H1 (cell line): ENCODE data around the gene SLX9. TPM values are rescaled to one million over a fixed set of nuclear protein-coding genes. Genes with fewer than 3 reads are reported as not detected.

ENCODE experiments used
- HDAC2 ChIP-seq, 2 experiments: fragments of 300-600 bp in 1 of 2; sonication (generic) in 1 of 2; IDR thresholded peaks; 2 replicates each; pipeline ENCODE4 v1.6.1; 2011 to 2012; ENCODE audit warnings: low read depth in 2 of 2, low read length in 2 of 2, mild to moderate bottlenecking in 2 of 2, moderate library complexity in 2 of 2, borderline replicate concordance in 1 of 2, inconsistent platforms in 1 of 2
- MAFK ChIP-seq: IDR thresholded peaks from 2 replicates; pipeline ENCODE4 v1.6.1; 2012; ENCODE audit warnings: low read depth, mild to moderate bottlenecking, improper control_type of control experiment, low read length
- RAD21 ChIP-seq, 2 experiments: IDR thresholded peaks in 1 of 2; conservative IDR thresholded peaks in 1 of 2; 2 replicates each; pipeline ENCODE4 v1.6.1; 2011; ENCODE audit warnings: low read depth in 2 of 2, low read length in 2 of 2, improper control_type of control experiment in 1 of 2, inconsistent platforms in 1 of 2, mild to moderate bottlenecking in 1 of 2, moderate library complexity in 1 of 2
- SP1 ChIP-seq: IDR thresholded peaks from 2 replicates; pipeline ENCODE4 v1.6.1; 2011; ENCODE audit warnings: low read depth, low read length
- SRF ChIP-seq: IDR thresholded peaks from 2 replicates; pipeline ENCODE4 v1.6.1; 2011; ENCODE audit warnings: mild to moderate bottlenecking, low read depth, low read length, moderate library complexity
- polyA plus RNA-seq, 7 experiments: library from polyadenylated mRNA; depleted of rRNA in 3 of 7; stranded (reverse) in 5 of 7; unstranded in 2 of 7; fragments of >200 nt in 5 of 7; fragments of 200-250 nt in 2 of 7; gene quantifications; 1 replicate in 5 of 7; 2 replicates in 1 of 7; 4 replicates in 1 of 7; pipeline versions ENCODE4 v1.2.1 to v1.2.3, GENCODE V29; 2011 to 2013; ENCODE audit warnings: missing spikeins in 2 of 7, mixed read lengths in 2 of 7
- total RNA-seq: library from RNA; stranded (reverse); fragmentation: NEBNext Ultra II Directional; extraction: Animal tissue kit (Norgen Biotek cat#: 25700); gene quantifications from 2 replicates; pipeline ENCODE4 v1.2.1, GENCODE V29; 2021
- TF ChIP-seq, protein P1 (sequence below): fragments of 300-600 bp; sonication (generic); IDR thresholded peaks from 2 replicates; pipeline ENCODE4 v1.7.1; 2012; ENCODE audit warnings: low read length, moderate library complexity, mild to moderate bottlenecking, inconsistent platforms; ENCODE audit not compliant: insufficient replicate concordance
- TF ChIP-seq, protein P2 (sequence below): IDR thresholded peaks from 2 replicates; pipeline ENCODE4 v1.6.1; 2012; ENCODE audit warnings: inconsistent platforms
- TF ChIP-seq, protein P3 (sequence below): IDR thresholded peaks from 2 replicates; pipeline ENCODE4 v1.6.1; 2011; ENCODE audit warnings: low read length, improper control_type of control experiment

SLX9 gene
- total and polyA plus RNA-seq, 2 of the 8 experiments (the other 6 are each of a cell fraction or from before 2014, with no cell fraction given) = 17.7 to 57.3 TPM

DNA sequence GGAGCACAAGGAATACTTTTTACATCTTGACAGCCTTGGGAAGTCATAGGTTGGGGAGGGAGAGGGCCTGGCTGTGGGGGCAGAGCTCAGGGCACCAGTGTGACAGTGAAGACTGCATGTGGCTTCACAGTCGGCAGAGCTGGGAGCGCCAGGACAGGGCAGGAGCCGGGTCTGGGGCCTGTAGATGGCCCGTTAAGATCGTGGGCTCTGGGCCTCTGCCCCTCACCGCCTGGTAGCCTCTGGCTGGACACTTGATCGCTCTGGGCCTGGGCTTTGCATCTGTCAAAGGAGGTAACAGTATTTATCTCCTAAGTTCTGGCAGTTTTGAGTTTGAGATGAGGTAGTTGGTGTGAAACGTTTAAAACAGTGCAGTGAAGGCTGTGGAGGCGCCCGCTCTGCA is 4.8 kb downstream of the SLX9 start (continued):
- TF ChIP-seq, protein P1, sequence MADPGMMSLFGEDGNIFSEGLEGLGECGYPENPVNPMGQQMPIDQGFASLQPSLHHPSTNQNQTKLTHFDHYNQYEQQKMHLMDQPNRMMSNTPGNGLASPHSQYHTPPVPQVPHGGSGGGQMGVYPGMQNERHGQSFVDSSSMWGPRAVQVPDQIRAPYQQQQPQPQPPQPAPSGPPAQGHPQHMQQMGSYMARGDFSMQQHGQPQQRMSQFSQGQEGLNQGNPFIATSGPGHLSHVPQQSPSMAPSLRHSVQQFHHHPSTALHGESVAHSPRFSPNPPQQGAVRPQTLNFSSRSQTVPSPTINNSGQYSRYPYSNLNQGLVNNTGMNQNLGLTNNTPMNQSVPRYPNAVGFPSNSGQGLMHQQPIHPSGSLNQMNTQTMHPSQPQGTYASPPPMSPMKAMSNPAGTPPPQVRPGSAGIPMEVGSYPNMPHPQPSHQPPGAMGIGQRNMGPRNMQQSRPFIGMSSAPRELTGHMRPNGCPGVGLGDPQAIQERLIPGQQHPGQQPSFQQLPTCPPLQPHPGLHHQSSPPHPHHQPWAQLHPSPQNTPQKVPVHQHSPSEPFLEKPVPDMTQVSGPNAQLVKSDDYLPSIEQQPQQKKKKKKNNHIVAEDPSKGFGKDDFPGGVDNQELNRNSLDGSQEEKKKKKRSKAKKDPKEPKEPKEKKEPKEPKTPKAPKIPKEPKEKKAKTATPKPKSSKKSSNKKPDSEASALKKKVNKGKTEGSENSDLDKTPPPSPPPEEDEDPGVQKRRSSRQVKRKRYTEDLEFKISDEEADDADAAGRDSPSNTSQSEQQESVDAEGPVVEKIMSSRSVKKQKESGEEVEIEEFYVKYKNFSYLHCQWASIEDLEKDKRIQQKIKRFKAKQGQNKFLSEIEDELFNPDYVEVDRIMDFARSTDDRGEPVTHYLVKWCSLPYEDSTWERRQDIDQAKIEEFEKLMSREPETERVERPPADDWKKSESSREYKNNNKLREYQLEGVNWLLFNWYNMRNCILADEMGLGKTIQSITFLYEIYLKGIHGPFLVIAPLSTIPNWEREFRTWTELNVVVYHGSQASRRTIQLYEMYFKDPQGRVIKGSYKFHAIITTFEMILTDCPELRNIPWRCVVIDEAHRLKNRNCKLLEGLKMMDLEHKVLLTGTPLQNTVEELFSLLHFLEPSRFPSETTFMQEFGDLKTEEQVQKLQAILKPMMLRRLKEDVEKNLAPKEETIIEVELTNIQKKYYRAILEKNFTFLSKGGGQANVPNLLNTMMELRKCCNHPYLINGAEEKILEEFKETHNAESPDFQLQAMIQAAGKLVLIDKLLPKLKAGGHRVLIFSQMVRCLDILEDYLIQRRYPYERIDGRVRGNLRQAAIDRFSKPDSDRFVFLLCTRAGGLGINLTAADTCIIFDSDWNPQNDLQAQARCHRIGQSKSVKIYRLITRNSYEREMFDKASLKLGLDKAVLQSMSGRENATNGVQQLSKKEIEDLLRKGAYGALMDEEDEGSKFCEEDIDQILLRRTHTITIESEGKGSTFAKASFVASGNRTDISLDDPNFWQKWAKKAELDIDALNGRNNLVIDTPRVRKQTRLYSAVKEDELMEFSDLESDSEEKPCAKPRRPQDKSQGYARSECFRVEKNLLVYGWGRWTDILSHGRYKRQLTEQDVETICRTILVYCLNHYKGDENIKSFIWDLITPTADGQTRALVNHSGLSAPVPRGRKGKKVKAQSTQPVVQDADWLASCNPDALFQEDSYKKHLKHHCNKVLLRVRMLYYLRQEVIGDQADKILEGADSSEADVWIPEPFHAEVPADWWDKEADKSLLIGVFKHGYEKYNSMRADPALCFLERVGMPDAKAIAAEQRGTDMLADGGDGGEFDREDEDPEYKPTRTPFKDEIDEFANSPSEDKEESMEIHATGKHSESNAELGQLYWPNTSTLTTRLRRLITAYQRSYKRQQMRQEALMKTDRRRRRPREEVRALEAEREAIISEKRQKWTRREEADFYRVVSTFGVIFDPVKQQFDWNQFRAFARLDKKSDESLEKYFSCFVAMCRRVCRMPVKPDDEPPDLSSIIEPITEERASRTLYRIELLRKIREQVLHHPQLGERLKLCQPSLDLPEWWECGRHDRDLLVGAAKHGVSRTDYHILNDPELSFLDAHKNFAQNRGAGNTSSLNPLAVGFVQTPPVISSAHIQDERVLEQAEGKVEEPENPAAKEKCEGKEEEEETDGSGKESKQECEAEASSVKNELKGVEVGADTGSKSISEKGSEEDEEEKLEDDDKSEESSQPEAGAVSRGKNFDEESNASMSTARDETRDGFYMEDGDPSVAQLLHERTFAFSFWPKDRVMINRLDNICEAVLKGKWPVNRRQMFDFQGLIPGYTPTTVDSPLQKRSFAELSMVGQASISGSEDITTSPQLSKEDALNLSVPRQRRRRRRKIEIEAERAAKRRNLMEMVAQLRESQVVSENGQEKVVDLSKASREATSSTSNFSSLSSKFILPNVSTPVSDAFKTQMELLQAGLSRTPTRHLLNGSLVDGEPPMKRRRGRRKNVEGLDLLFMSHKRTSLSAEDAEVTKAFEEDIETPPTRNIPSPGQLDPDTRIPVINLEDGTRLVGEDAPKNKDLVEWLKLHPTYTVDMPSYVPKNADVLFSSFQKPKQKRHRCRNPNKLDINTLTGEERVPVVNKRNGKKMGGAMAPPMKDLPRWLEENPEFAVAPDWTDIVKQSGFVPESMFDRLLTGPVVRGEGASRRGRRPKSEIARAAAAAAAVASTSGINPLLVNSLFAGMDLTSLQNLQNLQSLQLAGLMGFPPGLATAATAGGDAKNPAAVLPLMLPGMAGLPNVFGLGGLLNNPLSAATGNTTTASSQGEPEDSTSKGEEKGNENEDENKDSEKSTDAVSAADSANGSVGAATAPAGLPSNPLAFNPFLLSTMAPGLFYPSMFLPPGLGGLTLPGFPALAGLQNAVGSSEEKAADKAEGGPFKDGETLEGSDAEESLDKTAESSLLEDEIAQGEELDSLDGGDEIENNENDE = no peak
- no peak for TF ChIP-seq SP1
- TF ChIP-seq RAD21 (IDR thresholded peaks at IDR 0.05 in 1 of 2, conservative IDR thresholded peaks at IDR 0.05 in 1 of 2; ENCODE audit: low read depth in 2 of 2, low read length in 2 of 2) = no peak
- TF ChIP-seq, protein P2, sequence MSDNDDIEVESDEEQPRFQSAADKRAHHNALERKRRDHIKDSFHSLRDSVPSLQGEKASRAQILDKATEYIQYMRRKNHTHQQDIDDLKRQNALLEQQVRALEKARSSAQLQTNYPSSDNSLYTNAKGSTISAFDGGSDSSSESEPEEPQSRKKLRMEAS = no peak
- TF ChIP-seq, protein P3, sequence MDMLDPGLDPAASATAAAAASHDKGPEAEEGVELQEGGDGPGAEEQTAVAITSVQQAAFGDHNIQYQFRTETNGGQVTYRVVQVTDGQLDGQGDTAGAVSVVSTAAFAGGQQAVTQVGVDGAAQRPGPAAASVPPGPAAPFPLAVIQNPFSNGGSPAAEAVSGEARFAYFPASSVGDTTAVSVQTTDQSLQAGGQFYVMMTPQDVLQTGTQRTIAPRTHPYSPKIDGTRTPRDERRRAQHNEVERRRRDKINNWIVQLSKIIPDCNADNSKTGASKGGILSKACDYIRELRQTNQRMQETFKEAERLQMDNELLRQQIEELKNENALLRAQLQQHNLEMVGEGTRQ = no peak
- no peak for TF ChIP-seq MAFK
- TF ChIP-seq SRF = no peak
- TF ChIP-seq HDAC2 (IDR thresholded peaks at IDR 0.05; ENCODE audit: borderline replicate concordance in 1 of 2, low read depth in 2 of 2, low read length in 2 of 2) = no peak
